Middle frontal gyrus (tissue), 1 donor: ENCODE results near the gene ATAD1.
"Not testable (repeated sequence)": the region's sequence is repeated elsewhere in the genome, so short reads cannot be mapped to it uniquely, and the experiment has no call there.

Source experiments
- DNase-seq: peaks from one replicate; pipeline ENCODE4 v3.0.0-alpha.2; 2015; ENCODE audit warnings: low spot score; ENCODE audit errors: extremely low spot score

The ATAD1 gene, protein sequence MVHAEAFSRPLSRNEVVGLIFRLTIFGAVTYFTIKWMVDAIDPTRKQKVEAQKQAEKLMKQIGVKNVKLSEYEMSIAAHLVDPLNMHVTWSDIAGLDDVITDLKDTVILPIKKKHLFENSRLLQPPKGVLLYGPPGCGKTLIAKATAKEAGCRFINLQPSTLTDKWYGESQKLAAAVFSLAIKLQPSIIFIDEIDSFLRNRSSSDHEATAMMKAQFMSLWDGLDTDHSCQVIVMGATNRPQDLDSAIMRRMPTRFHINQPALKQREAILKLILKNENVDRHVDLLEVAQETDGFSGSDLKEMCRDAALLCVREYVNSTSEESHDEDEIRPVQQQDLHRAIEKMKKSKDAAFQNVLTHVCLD

DNA sequence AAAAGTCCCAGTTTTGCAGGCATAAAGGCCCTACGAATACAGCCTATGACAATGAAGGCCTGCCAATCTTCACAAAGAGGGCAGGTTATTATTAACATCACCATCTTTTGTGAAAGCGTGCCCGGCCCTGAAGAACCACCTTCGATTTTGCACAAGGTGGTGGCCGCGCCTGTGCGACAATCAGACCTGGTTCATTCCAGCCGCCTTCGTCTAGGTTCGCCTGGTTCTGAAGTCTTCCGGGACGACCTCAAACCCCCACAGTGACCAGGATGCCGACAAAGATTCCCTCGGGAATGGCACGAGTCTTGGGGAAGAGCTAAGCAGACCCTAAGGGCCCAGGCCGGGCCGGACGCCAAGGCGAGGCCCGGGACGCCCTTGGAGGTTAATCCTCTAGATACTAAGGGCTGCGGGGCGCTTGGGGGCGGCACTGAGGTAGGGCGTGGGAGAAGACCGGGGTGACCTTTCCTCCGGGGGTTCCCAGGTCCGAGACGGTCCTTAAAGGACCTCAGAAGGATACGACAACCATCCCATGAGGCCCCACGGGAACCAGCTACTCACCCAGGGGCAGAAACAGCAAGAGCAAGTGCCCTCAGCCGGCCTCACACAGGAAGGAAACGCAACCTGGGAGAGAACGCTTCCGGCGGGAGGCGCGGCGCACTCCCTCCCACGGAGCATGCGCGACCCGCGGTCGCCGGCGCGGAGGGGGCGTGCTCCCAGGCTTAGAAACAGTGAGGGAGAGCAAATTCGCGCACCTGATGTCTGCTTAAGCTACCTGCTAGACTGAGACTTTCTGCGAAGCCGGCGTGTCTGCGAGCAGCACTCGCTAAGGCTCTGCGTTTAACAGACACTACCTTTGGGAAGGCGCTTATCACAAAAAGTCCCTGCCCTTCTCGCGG is at the start of gene ATAD1:
TSS of gene ATAD1 (minus strand) at position 618 of the 896 bp plus-strand sequence. CDS start 3,627 bp downstream, outside the sequence.
- DNase-seq, result peak; percentile 77

DNA sequence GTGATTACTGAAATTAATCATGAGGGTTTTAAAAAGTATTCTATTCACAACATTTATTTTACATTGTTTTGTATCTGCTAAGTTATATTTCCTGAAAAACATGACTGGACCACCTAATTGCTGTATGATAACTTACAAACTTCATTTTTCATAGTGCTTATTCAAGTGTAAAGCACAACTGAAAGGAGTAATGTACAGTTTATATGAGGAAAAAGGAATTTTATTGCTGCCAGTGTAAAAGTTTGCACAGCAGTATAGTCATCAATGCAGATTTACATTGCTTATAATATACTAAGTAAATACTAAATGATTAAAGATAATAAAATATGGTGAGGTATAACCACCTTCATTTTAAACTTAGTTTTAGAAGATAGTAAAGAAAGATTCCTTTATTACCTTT is 49.4 kb upstream of the ATAD1 start:
- no peak for DNase-seq

DNA sequence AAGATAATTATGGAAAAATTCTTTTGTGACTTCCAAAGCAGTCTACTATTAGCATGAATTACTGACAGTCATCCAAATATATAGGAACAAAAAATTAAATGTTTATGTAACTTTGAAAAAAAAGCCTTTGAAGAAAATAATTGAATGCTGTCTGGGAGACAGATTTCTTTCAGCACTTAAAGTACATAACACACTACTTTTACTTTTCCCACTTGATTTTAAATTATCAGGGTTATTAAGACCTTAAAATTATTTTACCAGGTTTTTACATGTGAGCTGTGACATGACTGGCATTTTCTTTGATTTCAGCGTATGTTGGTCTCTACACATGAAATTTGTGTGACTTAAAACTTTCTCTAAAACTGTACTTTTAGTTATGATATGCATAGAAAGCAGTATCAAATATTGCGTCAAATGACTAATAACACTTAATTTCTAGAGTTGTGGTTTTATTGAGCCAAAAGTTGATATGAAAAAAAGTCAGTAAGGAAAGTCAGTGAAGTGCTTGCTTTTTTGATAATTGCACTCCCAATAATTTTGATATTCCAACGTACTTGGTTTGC is 48.5 kb upstream of the ATAD1 start:
- DNase-seq, result no peak

DNA sequence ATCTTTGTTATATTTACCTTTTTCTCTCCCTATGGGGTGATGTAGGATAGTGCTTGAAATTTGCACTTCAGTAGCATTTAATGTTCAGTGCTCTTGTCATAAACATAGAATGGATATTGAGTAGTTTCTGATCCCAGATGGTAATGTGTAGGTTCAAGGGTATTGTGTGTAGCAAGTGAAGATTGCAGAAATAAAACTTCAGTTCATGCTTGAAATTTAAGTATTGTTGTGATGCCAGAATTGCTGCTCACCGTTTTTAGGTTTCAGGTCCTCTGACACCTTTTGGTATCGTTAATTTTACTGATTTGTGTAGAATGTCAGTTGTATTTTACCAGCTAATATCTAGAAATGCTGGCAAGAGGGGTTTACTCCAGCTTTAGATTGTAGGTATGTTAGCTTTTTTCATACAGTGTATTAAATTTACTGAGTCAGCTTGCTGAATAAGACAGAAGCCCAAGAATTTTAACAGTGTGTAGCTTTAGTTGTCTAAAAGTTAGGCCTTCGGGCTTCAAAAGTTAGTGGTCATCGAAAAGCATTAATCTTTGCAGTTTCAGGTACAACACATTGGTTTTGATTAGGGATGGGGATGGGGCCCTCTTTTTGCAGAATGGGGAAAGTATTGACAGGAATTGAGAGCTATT is 47.3 kb upstream of the ATAD1 start:
- DNase-seq, result no peak

DNA sequence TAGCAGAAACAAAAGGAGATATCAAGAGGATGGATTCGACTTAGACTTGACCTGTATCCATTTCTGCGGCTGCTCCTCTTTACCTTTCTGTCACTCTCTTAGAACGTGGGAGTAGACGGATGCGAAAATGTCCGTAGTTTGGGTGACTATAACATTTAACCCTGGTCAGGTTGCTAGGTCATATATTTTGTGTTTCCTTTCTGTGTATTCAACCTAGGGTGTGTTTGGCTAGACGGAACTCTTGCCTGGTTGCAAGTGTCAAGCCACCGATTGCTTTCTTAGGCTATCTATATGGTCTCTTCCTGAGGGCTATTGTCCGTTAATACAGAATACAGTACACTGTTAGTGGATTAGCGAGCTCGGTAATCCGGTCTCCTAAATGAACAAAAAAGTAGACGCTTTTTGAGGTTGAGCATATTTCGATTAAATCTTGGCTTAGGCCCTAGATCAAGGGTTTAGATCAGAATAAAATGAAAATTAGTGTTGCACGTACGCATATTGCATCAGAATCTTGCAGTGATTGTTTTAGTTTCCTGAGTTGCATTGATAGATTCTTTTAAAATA is 46.6 kb upstream of the ATAD1 start:
- DNase-seq, result no peak

DNA sequence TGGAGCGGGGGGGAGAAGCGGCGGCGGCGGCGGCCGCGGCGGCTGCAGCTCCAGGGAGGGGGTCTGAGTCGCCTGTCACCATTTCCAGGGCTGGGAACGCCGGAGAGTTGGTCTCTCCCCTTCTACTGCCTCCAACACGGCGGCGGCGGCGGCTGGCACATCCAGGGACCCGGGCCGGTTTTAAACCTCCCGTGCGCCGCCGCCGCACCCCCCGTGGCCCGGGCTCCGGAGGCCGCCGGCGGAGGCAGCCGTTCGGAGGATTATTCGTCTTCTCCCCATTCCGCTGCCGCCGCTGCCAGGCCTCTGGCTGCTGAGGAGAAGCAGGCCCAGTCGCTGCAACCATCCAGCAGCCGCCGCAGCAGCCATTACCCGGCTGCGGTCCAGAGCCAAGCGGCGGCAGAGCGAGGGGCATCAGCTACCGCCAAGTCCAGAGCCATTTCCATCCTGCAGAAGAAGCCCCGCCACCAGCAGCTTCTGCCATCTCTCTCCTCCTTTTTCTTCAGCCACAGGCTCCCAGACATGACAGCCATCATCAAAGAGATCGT is 46.0 kb upstream of the ATAD1 start:
- not testable (repeated sequence) for DNase-seq

DNA sequence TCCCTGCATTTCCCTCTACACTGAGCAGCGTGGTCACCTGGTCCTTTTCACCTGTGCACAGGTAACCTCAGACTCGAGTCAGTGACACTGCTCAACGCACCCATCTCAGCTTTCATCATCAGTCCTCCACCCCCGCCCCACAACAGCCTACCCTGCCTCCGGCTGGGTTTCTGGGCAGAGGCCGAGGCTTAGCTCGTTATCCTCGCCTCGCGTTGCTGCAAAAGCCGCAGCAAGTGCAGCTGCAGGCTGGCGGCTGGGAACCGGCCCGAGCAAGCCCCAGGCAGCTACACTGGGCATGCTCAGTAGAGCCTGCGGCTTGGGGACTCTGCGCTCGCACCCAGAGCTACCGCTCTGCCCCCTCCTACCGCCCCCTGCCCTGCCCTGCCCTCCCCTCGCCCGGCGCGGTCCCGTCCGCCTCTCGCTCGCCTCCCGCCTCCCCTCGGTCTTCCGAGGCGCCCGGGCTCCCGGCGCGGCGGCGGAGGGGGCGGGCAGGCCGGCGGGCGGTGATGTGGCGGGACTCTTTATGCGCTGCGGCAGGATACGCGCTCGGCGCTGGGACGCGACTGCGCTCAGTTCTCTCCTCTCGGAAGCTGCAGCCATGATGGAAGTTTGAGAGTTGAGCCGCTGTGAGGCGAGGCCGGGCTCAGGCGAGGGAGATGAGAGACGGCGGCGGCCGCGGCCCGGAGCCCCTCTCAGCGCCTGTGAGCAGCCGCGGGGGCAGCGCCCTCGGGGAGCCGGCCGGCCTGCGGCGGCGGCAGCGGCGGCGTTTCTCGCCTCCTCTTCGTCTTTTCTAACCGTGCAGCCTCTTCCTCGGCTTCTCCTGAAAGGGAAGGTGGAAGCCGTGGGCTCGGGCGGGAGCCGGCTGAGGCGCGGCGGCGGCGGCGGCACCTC is 45.3 kb upstream of the ATAD1 start, which contains the start of the genes KLLN and PTEN:
TSS of gene KLLN (minus strand) at position 481 of the 891 bp plus-strand sequence. CDS start 1,046 bp downstream, outside the sequence.
TSS of gene PTEN (plus strand) at position 573 of the 891 bp plus-strand sequence. CDS start 845 bp downstream, outside the sequence.
- DNase-seq, result peak; percentile 85

DNA sequence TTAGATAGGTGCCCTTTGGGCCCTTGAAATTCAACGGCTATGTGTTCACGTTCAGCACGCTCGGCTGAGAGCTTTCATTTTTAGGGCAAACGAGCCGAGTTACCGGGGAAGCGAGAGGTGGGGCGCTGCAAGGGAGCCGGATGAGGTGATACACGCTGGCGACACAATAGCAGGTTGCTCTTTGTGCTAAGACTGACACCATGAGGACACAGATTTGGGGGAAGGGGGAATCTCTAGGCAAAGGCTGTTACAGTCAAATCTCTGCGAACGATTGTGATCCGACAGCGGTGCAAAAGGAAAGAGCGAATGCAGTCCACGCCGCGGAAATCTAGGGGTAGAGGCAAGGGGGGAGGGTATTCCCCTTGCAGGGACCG is 44.6 kb upstream of the ATAD1 start:
- DNase-seq, result no peak

DNA sequence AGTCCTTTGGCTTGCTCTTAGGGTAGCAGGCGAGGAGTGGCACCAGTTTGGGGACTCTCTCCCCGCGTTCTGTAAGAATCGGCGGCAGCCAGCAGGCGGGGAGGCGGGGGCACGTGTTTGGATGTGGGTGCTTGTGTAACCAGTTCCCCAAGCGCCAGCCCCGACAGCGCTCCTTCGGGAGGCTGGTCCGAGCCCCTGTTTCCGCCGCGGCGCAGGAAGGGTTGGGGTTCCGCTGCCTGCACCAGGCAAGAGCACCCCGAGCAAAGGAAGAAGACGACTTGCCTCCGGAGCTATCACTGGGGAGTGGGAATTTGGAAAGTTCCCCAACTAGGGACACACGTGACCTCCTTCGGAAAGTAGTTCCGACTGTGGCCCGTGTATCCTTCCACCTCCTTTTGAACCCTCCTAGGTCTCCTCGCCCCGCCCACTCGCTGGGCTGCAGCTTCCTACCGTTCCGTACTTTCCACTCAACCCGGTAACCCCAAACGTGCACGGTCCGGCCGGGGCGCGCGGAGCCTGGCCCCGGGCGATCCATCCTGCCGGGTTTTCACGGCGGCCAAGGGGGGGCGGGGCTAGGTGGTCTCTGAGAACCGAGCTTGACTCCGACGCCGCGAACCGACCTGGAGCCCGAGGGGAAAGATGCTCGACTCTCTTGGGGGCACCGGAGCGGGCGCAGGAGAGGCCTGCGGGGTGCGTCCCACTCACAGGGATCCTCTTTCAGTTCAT is 44.1 kb upstream of the ATAD1 start:
- DNase-seq, result peak; percentile 80

DNA sequence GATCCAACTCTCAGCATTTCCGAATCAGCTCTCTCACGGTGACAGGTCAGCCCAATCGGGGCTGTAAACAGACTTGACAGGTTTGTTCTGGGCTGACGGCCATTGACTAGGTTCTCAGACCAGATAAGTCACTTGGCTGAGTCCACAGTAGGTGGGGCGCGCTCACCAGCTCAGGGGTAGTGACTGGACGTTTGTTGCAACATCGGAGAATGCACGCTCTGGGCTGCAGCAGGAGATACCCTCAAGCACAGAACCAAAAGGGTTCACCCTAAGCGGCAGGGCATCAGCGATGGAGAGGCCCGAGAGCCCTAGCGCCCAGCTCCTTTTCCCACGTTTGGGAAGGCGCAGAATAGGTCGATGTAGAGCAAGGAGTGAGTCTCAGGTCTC is 43.5 kb upstream of the ATAD1 start:
- no peak for DNase-seq

DNA sequence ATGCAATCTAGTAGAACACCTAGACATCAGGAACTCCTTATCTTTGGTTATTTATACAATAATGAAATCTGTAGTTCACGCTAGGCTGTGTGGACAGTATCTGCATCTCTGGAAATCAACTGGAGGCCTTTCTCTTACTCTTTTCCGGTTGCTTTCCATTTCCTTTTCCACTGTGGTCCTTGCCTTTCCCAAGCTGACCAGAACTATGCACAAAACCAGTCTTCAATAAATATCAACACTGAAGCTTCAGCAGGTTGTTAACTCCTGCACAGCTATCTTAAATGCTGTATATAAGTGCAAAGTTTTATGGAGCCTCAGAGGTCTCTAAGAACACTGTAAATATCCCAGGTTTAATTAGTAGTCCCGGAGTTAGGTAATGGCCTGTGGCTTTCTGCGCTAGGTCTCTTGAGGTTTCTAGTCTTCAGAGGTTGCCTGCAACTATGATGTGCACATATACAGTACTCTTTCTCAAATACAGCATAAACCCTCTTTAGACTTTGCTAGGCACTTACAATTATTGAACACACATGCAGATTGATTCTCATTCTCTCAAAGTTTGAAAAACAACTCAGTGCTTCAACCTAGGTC is 42.9 kb upstream of the ATAD1 start:
- DNase-seq, result no peak

DNA sequence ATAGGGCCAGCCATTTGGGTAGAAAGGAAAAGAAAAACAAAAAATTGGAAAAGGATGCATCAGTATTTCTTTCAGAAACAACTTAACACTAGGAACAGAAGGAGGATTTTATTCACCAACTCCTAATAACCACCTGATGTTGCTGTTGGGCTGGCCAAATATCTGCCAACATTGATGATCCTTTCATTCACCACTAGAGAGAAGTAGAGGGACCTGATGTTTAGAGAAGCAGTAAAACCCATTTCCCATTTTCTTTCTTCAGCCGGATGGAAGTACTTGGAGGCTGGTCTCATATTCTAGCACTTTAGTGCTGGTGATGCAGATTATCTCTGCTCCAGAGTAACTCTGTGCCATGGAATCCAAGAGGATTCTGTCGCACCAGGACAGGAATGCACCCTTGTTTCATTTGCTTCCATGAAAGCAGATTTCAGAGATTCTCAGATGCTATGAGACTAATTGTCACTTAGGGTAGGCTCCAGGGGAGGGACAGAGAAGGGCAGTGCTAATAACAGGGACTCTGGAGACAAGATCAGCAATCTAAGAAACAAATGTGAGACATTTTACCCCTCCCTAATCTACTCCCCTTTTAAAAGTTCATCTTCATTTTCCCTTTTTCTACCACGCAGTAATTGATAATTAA is 42.2 kb upstream of the ATAD1 start:
- no peak for DNase-seq

DNA sequence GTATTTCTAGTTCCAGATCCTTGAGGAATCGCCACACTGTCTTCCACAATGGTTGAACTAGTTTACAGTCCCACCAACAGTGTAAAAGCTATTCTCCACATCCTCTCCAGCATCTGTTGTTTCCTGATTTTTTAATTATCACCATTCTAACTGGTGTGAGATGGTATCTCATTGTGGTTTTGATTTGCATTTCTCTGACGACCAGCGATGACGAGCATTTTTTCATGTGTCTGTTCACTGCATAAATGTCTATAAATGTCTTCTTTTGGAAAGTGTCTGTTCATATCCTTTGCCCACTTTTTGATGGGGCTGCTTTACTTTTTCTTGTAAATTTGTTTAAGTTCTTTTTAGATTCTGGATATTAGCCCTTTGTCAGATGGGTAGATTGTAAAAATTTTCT is 37.6 kb upstream of the ATAD1 start:
- not testable (repeated sequence) for DNase-seq

DNA sequence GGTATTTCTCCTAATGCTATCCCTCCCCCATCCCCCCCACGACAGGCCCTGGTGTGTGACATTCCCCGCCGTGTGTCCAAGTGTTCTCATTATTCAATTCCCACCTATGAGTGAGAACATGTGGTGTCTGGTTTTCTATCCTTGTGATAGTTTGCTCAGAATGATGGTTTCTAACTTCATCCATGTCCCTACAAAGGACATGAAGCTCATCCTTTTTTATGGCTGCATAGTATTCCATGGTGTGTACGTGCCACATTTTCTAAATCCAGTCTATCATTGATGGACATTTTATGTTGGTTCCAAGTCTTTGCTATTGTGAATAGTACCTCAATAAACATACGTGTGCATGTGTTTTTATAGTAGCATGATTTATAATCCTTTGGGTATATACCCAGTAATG is 37.2 kb upstream of the ATAD1 start:
- not testable (repeated sequence) for DNase-seq

DNA sequence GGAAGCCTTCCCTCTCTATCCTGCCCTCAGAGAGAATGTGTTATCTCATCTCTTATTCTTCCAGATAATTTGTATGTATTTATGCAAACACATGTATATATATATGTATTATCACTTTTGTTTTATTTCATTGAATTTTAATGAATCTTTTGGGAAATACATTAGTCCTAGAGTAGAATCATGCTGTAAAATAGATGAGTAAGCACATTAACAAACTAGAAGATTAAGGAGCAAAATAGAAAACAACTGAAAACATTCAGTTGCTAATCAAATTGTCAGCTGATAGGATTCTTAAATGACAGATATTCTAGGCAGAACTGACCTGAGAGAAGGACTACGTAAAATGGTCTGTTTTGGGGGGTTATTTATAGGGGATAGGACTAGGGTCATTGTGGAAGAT is 34.1 kb upstream of the ATAD1 start:
- DNase-seq, result no peak

DNA sequence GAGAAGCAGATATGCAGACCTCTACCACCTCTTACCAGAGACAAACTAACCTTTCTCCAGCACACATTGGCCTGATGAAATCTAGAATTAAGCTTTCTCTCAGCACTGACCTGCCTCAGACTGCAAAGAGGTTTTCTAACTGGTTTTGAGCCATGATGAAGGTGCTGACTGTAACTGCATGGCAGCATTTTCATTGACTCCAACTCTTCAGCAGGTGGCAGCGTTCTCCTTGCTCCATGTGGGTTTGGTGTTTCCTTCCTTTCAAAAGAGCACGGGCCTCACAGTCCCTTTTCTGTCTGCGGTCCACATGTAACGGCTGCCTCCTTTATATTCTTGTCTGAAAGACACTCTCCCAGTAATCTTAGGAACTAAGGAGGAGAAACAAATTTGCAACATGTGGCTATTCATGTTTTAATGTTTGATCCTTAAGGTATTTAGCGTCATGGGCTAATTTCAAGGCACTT is 32.7 kb upstream of the ATAD1 start:
- DNase-seq, result no peak

DNA sequence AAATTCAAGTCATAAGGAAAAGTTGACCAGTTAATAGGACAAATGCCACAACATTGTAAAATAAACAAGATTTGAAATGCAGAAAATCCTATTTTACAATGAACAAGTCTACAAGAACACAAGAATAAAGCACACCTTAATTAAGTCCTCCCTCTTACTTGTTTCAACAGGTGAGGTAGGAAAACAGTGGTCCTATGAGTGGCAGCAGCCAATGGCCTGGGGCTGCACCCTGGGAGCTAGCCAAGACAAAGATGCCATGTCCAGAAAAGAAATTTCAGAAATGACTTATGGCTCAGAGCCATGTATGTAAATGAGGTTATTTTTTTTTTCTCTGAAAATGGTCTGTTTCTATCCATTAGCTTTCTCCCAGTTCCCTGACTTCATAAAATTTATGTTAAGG is 31.0 kb upstream of the ATAD1 start:
- DNase-seq, result no peak

DNA sequence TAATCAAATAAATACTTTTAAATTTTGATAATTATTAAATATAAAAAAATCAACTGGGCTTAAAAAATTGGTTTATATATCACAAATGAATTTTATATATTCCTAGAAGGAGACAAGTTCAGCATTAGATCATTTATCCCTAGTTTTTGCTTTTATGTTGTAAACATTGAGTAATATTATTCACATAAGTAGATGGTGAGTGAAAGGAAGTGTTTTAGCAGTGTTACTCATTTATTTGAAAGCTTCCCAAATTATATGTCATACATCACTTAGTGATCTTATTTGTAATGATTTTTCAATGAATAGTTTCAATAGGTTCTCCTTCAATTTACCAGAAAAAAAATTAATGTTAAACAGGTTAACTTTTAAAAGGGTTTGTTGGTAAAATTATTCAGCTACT is 29.5 kb upstream of the ATAD1 start:
- no peak for DNase-seq
